ENCODE measurements around the gene LCE3B.

Gene LCE3B

GRCh38 chr1:152622803-152623202 is 9.2 kb downstream of the LCE3B start, which contains the start of gene LCE3A:
Gene LCE3A (minus strand): TSS chr1:152623103. CDS start chr1:152623103, 0 bp downstream.
- H3K27ac Mint-ChIP-seq: no peak within 1 kb of the TSS
- no peaks in the 10 kb centered on the region for H3K27me3 Mint-ChIP-seq (ENCODE audit: low read depth)
- no peaks in the 10 kb centered on the region for H3K4me1 Mint-ChIP-seq
- no peak for TF ChIP-seq CTCF (IDR thresholded peaks at IDR 0.05; ENCODE audit: unreplicated experiment in 3 of 3)
- peaks cover 58% of the 10 kb centered on the region for H3K9me3 Mint-ChIP-seq
- H3K4me3 Mint-ChIP-seq: no peak within 1 kb of the TSS
- no peaks in the 10 kb centered on the region for H3K36me3 Mint-ChIP-seq (ENCODE audit: low read depth)

- H3K4me1 Mint-ChIP-seq: no peaks in the 10 kb centered on the region
- H3K4me3 Mint-ChIP-seq: no peak overlapping the region
- TF ChIP-seq CTCF (IDR thresholded peaks at IDR 0.05; ENCODE audit: unreplicated experiment in 3 of 3): no peak
- peaks cover 62% of the 10 kb centered on the region for H3K9me3 Mint-ChIP-seq
- H3K27me3 Mint-ChIP-seq (ENCODE audit: low read depth): no peaks in the 10 kb centered on the region
- no peaks in the 10 kb centered on the region for H3K36me3 Mint-ChIP-seq (ENCODE audit: low read depth)
- H3K27ac Mint-ChIP-seq: no peak overlapping the region
Measured at GRCh38 chr1:152623203-152623844, 9.7 kb downstream of the LCE3B start.

GRCh38 chr1:152626744-152627143 is 13.1 kb downstream of the LCE3B start:
- Mint-ChIP-seq H3K4me1 (no peaks in the 10 kb centered on the region), H3K27me3 (ENCODE audit: low read depth) (no peaks in the 10 kb centered on the region), H3K9me3 (peaks cover 54% of the 10 kb centered on the region), H3K4me3 (no peak overlapping the region), H3K27ac (no peak overlapping the region), H3K36me3 (ENCODE audit: low read depth) (no peaks in the 10 kb centered on the region)
- no peak for TF ChIP-seq CTCF (IDR thresholded peaks at IDR 0.05; ENCODE audit: unreplicated experiment in 3 of 3)

GRCh38 chr1:152630596-152630995 is 17.0 kb downstream of the LCE3B start:
- Mint-ChIP-seq H3K4me3 (no peak overlapping the region), H3K9me3 (peaks cover 54% of the 10 kb centered on the region), H3K27me3 (ENCODE audit: low read depth) (no peaks in the 10 kb centered on the region), H3K36me3 (ENCODE audit: low read depth) (no peaks in the 10 kb centered on the region), H3K27ac (no peak overlapping the region), H3K4me1 (no peaks in the 10 kb centered on the region)
- no peak for TF ChIP-seq CTCF (IDR thresholded peaks at IDR 0.05; ENCODE audit: unreplicated experiment in 3 of 3)

- no peaks in the 10 kb centered on the region for H3K36me3 Mint-ChIP-seq (ENCODE audit: low read depth)
- no peaks in the 10 kb centered on the region for H3K4me1 Mint-ChIP-seq
- no peaks in the 10 kb centered on the region for H3K27me3 Mint-ChIP-seq (ENCODE audit: low read depth)
- no peak overlapping the region for H3K27ac Mint-ChIP-seq
- H3K9me3 Mint-ChIP-seq: peaks cover 37% of the 10 kb centered on the region
- no peak overlapping the region for H3K4me3 Mint-ChIP-seq
- no peak for TF ChIP-seq CTCF (IDR thresholded peaks at IDR 0.05; ENCODE audit: unreplicated experiment in 3 of 3)
Measured at GRCh38 chr1:152640351-152640750, 26.7 kb downstream of the LCE3B start.

GRCh38 chr1:152643945-152644344 is 30.3 kb downstream of the LCE3B start:
- H3K9me3 Mint-ChIP-seq: peaks cover 45% of the 10 kb centered on the region
- no peaks in the 10 kb centered on the region for H3K27me3 Mint-ChIP-seq (ENCODE audit: low read depth)
- H3K4me3 Mint-ChIP-seq: no peak overlapping the region

More at GRCh38 chr1:152643945-152644344, 30.3 kb downstream of the LCE3B start:
- Mint-ChIP-seq H3K36me3 (ENCODE audit: low read depth) (no peaks in the 10 kb centered on the region), H3K27ac (no peak overlapping the region), H3K4me1 (no peaks in the 10 kb centered on the region)
- TF ChIP-seq CTCF (IDR thresholded peaks at IDR 0.05; ENCODE audit: unreplicated experiment in 3 of 3): no peak

Measured in nephron (organoid).